ENCODE results near the gene CCDC172.

The CCDC172 gene, protein sequence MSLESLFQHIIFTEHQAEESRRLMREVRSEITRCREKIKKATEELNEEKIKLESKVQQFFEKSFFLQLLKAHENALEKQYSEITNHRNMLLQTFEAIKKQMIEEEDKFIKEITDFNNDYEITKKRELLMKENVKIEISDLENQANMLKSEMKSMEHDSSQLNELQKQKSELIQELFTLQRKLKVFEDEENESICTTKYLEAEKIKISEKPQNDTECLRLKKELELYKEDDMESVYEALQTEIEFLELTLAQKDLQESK

DNA sequence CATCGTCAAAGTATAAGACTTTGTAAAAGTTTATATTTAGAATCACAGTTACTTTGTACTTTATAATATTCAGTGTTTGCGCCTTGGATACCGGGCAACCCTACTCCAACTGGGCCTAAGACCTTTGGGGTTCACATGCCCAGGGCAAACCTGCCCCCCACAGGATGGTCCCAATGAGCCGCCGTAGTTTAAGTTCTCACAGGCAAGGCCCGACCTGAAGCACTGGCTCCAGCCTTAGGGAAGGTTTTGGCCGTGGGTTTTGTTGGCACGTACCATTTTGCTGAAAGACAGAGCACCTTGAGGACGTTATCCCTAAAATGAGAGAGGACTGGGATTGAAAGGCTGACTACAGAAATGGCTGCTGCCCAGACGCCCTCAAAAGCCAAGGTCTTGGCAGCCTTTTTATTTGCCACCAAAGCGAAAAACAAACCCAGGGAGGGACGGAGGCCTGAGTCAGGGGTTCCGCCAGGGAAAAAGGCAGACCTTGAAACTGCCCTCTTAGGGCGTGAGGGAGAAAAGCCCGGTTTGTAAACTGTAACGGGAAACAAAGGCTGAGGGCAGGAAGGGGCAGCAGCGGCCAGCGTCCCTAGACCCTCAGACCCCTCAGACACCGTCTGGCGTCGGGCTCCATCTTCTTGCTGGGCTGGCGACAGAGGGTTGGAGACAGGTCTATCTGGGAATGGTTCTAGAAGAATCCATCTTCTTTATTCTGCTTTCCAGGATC, at the start of gene CCDC172:
Gene CCDC172 (plus strand): TSS at position 222 of the 724 bp plus-strand sequence. CDS start 564 bp downstream, outside the sequence.
- no peak for DNase-seq

DNA sequence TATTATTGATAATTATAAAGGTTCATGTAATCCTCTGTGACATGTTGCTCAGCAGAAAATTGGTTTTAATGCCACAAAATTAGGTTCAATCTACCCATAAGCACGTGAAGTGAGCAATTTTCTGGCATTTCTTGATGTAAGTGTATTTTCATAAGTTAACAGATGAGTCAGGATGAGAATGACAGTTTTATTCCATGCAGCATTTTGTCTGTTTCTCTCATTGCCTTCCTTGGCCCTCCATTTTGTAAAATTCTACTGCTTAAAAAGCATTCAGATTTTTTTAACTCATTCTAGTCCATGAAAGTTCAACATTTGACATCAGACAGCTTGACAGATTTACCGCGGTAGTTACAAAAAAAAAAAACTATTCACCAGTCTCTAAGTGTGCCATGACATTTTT, 47.3 kb upstream of the CCDC172 start:
- no peak for DNase-seq

DNA sequence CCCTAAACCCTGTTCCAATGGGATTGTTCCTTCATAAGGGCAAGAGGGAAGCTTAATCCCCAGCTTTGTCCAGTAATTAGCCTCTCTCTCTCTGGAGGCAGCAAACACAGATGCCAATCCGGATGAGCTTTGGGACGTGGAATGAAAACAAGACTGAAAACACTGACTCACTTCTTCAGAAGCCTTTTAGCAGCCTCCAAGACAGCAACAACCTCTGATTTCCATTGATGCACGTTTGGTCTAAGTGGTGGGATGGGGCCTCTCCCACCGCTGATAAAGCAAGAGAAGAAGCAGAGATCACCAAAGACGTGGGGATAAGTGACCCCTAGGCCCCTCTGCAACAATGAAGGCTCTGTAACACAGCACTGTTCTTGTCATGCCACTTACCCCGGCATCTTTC, 45.4 kb upstream of the CCDC172 start:
- DNase-seq, result no peak

DNA sequence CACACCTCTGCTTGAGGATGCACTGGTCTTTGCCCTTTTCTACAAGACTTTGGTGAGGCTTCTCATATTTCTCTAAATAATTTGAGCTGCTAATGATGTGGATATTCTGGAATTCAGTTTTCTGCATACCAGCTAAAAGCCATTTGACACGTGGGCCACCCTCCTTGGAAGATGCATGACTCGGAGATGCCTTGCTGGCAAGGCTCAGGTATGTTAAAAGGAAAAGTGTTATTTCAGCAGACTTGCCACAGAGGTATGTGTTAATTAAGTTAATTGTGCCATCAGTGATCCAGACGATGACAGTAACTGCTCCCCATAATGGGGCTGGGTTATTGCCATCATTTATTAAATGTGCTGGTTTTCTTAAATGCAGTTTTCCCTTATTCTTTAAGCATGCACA, 42.5 kb upstream of the CCDC172 start:
- DNase-seq, result no peak

DNA sequence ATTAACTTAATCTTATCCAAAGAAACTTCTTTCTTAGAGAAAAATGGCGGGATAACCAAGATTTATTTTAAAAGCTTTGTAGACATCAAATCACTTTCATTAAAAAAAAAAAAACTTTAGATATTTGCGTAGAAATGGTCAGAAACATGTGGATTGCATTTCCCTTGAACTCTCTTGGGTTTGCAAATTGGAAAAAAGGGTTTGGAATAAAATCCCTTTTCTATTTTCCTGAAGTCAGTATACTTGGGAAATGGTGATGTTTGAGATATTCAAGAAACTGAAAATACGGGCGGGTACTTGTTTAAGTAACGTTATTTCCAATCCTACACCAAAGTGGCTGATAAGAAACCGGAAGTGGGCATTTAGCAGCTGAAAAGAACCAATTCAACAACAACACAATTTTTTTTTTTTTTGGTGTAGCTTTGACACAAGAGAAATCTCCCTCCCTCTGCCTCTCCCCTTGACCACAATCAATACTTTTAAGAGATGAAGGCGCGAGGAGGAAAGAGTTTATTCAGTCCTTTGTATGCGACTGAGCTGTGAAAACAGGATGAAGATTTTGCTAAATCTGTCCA, 37.5 kb upstream of the CCDC172 start:
- no peak for DNase-seq

DNA sequence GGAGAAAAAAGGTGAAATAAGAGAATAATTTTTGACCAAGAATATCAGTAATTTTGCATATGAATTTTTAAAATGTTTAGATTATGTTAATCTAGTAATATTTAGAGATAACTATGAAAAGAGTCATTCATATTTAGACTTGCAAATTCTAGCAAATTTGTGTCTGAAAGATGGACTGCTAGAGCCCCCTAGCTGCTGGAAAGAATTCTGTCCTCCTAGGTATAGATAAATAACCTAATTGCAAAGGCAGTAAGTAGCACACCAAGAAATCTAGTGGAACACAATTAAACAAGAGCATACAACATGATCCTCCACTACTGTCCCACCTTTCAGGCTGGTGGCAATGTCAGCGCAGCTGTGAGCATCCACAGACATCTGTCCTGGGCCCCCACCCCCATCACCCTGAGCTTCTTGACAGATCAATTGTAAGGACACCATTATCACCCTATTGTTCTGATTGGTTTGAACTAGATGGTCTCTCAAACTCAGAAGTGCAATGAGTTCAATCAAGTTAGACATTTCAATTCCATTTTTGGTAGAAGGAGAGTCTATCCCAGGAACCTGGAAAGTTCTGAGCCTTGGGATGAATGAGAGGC, 36.2 kb upstream of the CCDC172 start:
- no peak for DNase-seq

DNA sequence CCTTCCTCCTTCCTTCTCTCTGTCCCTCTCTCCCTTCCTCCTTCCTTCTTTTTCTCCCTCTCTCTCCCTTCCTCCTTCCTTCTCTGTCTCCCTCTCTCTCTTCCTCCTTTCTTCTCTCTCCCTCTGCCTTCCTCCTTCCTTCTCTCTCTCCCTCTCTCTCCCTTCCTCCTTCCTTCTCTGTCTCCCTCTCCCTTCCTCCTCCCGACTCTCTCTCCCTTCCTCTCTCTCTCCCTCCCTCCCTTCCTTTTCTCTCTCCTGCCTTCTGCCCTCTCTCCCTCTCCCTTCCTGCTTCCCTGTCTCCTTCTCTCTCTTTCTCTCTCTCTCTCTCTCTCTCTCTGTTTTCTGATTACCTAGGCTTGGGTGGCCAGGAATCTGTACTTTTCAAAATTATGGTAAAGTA, 34.6 kb upstream of the CCDC172 start:
- no peak for DNase-seq

DNA sequence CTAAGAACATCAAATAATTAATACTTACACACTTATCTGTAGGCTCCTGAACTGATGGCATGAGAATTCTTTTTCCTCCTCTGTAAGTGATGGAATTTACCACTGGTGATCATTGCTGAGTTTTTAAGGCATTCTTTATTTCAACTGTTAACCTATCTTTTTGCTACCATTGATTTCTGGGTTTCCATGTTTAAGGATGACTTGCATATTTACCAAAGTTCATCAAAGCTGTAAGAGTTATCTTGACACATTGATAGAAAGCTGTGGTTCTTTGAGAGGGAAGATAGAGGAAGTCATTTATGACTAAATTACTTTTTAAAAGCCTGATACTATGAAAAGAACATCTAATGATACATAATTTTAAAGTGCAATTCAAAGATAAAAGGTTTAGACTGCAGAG, 31.8 kb upstream of the CCDC172 start:
- no peak for DNase-seq

DNA sequence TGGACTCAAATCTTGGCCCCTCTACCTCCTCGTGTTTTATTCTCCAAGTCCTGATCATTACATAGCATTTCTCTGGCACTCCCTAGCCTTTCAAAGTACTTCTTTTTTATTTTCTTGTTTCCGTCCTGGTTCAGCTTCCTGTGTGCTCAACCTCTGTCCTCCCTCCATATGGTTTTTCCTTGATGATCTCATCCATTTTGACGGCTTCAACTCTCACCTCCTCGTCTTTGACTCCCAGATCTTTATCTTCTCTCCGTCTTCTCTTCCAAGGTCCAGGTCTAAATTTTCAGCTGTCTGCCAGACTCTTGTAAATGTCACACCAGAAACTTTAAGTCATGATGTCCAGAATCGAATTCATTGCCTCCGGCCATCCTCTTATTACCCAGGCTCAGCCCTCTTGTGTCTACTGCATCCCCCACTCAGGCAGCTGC, 27.9 kb upstream of the CCDC172 start:
- no peak for DNase-seq

DNA sequence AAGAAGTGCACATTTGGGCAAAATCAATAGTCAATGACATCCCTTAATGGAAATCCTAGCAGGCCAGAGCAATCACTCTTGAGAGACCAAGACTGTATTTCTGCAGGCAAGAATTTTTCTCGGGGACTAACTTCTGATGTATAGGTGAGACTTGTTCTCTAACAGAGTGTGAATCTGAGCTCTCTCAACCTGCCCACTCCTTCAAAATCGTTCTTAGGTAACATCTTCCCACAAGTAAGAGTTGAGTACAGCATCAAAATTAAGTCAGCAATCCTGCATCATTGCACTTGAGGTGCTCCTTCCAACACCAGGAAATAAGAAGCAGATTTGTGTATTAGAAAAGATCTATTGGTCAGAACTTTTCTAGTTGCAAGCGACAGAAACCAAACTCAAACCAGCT, 25.7 kb upstream of the CCDC172 start:
- DNase-seq, result no peak

DNA sequence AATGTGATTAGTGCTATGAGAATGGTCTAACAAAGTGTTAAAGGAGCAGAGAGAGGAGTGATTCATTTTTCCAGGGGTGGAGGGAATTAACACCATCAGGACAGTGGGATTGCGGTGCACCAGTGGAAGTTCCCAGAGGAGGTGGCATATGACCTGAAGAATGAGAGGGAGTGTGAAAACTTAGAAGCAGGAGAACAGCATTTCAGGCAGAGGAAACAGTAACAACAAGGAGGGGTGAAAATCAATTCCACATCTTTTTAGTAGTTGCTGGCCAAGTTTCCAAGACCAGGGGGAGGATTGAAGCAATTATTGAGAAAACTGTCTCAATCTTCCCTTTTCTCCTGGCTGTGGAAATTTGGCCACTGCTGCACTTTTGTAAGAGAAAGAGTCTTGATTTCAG, 23.7 kb upstream of the CCDC172 start:
- DNase-seq, result no peak

DNA sequence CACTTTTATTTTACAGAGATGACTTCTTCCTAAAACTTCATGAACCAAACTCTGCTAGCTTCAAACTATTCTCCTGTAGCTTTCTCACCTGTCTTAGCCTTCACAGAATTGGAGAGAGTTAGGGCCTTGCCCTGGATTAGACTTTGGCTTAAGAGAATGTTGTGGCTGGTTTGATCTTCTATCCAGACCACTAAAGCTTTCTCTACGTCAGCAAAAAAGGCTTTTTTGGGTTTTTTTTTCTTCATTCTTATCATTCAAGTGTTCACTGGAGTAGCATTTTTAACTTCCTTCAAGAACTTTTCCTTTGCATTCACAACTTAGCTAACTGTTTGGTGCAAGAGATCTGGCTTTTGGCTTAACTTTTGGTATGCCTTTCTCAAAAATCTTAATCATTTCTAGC, 19.3 kb upstream of the CCDC172 start:
- DNase-seq, result no peak

DNA sequence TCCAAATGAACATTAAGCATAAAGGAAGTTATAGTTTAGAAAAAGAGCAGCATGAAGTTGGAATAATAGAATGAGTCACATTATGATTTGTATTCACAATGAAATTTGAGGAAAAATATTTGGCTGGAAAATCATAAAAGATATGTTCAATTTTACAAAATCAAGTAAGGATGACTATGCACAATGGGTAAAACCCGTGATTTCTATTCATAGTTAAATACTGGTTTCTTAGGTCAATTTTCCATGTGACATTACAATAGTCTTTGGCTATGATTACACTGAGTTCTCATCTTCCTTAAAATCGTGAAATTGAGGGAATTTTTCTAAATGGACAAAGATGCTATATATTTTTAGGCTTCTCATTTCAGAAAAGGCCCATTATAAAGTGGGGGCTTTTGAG, 17.4 kb upstream of the CCDC172 start:
- no peak for DNase-seq

DNA sequence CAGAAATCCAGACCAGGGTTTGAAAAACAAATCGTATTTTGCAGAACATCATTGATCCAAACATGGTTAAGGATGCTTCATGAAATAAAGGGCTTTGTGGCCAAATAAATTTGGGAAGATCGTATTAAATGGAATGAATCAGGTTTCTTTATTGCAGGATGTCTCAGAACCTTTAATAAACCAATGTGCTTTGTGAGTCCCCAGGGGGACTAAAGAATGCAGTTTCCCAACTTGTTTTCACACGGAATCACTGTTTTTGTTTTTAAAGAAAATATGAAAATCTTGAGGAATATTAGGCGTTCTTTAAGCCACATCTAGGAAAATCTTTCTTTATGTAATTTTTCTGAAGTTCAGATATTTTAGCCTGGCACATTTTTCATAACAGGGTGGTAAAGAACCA, 16.8 kb upstream of the CCDC172 start:
- no peak for DNase-seq

DNA sequence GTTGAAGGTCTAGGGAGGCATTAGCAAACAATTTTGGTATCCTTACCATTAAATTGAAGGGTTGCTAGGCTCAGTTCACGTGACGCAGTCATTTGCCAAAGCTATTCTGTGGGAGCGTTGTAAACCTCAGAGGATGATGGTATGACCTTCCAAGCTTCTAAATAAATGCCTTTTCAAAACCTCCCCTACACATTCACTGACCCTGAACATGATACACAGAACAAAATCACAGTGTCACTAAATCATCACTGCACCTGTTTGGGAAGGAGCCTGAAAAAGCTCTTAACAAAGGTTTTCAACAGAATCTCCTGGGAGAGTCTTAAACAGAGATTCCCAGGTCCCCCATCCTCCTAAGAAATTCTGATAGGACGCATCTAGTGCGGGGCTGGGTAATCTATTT, 13.2 kb upstream of the CCDC172 start:
- no peak for DNase-seq

DNA sequence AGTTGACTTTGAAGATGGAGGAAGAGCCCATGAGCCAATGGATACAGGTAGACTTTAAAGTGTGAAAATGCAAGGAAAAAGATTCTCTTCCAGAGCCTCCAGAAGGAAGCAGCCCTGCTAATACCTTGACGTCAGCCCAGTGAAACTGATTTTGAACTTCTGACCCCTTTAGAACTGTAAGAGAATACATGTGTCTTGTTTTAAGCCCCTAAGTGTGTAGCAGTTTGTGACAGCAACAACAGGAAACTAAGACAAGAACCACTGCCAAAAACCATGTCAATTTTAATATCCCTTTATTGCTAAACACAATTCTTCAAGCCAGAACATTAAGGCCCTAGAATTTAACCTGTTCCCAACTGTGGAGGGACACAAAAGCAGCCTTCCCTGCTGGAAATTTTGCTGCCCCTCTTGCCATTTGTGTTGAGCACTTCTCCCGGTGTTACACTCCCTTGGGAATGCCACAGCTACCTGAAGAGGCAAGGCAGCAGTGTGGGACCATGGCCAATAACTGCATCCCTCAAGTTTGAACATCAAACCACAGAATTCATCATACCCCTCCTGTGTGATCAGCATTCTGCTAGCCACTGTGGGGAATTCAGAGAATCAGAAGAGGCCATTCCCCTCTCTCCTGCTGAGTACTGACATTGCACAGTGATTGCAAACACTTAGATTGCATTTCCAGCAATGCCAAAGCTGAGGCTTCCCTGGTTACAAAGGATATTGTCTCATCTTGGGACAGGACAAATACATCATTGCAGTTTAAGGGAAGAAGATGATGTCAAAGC, 12.3 kb upstream of the CCDC172 start:
- no peak for DNase-seq

DNA sequence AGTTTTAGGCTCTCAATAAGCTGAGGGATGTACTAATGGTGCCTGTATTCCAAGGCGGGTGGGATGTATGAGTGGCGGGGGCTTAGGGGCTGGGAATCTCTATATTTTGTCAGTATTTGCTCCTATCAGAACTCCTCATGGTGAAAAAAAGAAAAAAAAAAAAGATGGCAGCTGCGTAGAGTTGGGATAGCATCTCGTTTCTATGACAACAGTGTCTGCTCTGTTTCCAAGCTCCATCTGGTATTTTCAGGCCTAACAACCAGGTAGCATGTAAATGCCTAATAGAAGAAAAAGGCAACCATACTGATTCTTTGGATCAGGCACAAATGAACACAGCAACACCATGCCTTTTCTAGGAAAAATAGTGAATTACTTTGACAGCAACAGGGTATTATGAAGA, 11.7 kb upstream of the CCDC172 start:
- DNase-seq, result no peak

DNA sequence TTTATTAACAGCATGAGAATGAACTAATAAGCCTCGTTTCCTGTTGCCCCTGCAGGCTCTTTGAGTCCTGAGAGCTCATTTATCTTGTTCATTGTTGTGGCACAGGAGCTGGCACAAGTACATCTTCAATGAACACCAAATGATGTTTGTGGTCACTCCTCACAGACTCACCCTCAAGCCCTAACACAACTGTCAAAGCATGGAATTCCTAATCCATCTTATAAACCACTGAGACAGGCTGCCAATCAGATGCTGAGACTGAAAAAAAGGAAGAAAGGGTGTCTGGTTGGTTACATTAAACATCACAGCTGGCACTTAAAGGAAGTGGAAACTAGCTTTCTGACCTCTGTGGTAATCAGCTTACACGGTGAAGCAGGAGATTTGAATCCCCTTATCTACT, 7.7 kb upstream of the CCDC172 start:
- no peak for DNase-seq

DNA sequence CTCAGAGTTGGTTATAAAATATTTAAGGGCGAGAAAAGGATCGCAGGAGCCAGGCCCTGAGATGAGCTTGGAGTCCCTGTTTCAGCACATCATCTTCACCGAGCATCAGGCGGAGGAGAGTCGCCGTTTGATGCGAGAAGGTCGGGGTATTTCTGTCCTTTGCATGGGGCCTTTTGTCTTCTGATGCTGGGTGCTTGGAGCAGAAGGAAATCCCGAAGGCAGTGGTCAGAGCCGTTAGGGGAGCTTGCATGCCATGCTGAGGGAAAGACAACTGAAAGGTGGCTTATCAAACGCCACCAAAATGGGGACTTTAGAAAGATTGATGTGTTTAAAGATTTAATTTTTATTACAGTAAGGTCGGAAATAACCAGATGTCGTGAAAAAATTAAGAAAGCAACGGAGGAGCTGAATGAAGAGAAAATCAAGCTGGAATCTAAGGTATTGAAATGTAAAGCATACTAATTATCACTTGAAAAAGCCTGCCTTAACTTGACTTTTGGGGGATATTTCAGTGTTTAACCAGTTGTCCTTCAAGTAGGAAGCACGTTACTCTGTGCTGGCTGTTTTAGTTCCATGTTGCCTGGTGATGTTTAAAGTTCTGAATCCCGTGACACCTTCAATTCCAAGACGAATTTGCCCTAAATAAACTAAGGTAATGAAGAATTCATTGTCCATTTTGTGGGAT, 845 bp downstream of the CCDC172 start:
- DNase-seq, result no peak

DNA sequence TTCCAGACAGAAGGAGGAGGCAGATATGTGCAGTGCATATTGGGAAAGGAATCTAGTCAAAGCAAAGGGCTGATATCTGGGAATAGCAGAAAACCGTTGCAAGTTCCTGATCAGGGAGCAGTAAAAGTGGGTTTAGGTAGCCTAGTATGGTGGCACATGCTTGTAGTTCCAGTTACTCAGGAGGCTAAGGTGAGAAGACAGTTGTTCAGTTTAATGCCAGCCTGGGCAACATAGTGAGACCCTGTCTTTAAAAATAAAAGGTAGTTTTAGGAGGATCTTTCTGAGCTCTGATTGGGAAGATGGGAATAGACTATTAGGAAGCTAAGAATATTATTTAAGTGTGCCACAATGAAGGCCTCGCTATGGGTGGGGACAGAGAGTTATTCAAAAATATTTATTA, 1.7 kb downstream of the CCDC172 start:
- no peak for DNase-seq

DNA sequence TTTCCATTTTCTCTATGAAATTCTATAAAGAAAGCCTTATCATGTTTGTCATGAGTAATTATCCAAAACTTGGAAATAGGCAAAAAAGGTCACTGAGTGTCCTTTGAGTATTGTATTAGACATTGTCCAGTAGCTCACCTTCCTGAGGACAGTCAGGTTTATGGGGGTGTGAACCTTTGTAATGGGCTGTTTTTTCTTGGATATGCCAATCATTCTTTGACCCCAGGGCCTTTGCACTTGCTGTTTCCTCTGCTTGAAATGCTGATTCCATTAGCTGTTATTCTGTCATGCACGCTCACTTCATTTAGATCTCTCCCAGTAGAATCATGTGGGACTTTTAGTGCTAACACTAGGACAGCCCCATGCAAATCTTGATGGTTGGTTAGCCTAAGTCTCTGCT, 4.9 kb downstream of the CCDC172 start:
- no peak for DNase-seq

DNA sequence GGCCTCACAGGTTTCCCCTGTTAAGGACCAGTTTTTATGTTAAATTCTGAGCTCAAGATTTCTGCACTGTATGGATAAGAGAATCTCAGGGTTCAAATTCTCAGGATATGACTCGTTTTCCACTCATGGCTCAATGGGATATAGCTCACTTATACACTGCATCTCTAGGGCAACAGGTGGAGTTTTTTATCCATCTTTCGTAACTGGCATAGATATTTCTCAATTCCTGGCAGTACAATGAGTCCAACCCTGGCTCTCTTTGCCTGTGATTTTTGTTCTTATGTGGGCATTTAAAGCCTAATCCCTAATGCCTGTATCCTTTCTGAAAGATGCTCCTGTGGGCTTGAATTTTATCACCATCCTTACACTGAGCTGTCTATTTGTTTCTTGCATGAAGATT, 7.6 kb downstream of the CCDC172 start:
- DNase-seq, result no peak

DNA sequence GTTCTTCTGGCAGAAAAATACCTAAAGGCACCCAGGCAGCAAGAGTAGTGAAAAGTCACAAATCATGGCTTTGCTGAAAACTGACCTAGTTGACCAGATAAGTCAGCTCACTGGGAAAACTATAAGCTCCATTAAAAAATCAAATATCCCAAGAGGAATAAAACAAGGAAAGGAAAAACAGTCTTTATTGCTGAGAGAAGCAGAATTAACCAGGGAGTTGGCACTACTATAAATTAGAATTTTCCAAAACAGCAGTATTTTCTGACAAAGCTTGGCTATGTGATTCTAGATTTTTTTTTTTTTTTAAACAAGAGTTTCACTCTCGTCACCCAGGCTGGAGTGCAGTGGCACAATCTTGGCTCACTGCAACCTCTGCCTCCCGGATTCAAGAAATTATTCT, 12.6 kb downstream of the CCDC172 start:
- no peak for DNase-seq
